CD4-positive, alpha-beta T cell treated with Interferon alpha-2 for 1 hour (primary cell): Measurements from ENCODE around the gene FZD4.

Source experiments
- DNase-seq, 2 donors: peaks; one replicate each; pipeline ENCODE4 v3.0.0-alpha.2; 2020 to 2022

The FZD4 gene

DNA sequence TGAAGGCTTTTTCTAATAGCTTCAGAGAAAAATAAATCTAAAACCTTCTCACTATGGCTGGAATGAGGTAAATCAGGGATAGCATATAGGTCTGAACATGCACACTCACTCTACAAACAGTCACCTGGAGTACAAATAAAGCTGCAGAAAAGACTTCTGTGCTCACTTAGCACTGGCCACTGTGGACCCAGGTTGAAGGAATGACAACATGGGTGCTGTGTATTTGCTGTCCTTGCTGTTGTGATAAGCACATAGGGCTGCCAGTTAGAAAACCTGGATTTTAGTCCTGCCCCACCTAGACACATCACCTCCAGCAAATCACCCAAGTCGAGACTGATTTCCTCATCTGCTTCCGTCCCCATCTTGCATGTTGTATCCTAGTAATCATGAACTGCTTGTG, 51.2 kb downstream of the FZD4 start:
- no peak for DNase-seq

DNA sequence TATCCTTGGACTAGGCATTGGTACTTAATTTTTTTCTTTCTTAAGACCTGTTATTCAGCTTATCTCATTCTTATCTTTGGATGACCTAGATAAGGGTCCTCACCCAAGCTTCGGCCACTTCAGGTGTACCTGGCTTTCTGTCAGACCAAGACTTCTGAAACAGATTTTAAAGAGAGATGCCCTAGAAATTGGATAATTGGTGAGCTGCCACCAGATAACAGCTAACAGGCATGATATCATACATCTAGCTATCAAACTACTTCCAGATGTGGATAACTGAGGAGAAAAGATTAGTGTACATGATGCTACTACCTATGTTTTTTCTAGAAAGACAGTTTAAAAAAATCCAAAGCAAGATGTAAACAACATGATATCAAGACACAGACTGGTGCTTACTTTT, 52.9 kb downstream of the FZD4 start:
- no peak for DNase-seq

DNA sequence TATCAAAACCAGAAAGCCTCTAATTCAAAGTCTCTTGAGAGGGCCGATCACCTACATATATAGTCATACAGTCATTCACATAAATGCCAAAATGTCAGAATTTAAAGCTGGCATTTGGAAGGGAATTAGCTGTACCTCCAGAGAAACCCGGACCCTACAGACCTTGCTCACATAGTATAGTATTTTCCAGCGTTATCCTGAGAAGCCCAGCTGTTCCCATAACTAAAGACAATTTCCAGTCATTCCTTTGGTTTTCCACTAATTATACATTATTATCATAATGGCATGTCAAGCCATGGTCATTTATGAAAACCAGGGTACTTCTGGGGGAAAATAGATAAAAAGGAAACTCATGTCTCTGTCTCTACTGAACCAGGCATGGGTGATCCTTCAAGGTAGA, 53.6 kb downstream of the FZD4 start:
- no peak for DNase-seq

DNA sequence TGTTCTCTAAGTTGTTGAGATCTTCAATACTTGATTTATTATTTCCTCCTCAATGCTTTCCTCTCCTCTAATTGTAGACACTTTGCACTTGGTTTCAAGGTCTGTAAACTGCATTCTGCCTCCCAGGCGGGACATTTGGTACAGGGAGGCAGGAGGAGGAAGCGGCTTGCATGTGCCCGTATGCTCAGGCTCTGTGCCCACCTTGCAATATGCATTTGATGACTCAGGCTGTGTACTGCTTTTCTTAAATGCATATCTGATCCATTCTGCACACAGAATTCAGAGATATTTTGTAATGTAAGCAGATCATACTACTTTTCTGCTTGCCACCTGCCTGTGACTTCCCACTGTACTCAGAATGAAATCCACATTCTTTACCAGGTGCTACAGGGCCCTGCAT, 55.0 kb downstream of the FZD4 start:
- no peak for DNase-seq

DNA sequence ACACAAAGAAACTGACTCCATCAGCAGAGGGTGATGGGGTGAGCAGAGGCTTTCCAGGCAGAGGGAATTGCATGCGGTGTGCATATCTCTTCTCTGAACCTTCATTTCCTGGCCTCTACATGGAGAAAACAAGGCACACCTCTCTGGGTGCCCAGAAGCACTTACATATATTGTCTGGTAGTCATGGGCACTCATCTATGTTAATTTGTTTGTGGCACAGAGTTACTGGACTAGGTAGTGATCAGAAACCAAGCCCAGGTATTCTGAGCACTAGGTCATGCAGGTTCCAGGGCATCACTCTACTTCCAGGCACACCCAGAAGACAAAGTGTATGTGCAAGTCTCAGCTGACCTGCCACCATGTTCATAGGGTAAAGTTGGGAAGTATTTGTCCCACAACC, 56.5 kb downstream of the FZD4 start:
- no peak for DNase-seq

- DNase-seq = no peak
Observed at GRCh38 chr11:86896441-86896841, 58.8 kb downstream of the FZD4 start.
